NCI-H2029 (cell line): ENCODE data around the gene MSH3.

Source experiments
- DNase-seq: peaks from one replicate; lab custom pipeline; 2025; lab: John Stamatoyannopoulos, UW

The MSH3 gene

GRCh38 chr5:80654391-80655230, at the start of gene MSH3, which contains the start of gene DHFR:
MSH3 (plus strand) TSS chr5:80654652; CDS start chr5:80654728, 76 bp downstream.
DHFR (minus strand) TSS chr5:80654983; CDS start chr5:80654489, 494 bp downstream.
- DNase-seq: peak; percentile 95

GRCh38 chr5:80607343-80607742, 47.1 kb upstream of the MSH3 start:
- DNase-seq: no peak

GRCh38 chr5:80607832-80608231, 46.6 kb upstream of the MSH3 start:
- DNase-seq: no peak

- no peak for DNase-seq
Measured at GRCh38 chr5:80608731-80609130, 45.7 kb upstream of the MSH3 start.

DNA sequence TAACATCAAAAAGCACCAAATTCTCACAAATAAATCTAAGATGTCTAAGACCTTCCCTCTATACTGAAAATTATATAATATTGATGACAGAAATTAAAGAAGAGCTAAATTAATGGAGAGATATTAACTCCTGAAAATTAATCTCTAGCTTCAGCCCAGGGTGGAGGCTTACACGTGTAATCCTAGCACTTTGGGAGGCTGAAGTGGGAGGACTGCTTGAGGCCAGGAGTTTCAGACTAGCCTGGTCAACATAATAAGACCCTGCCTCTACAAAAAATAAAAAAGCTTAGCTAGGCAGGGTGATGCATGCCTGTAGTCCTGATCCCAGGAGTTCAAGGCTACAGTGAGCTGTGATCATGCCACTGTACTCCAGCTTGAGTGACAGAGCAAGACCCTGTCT, 44.8 kb upstream of the MSH3 start:
- DNase-seq: no peak

DNA sequence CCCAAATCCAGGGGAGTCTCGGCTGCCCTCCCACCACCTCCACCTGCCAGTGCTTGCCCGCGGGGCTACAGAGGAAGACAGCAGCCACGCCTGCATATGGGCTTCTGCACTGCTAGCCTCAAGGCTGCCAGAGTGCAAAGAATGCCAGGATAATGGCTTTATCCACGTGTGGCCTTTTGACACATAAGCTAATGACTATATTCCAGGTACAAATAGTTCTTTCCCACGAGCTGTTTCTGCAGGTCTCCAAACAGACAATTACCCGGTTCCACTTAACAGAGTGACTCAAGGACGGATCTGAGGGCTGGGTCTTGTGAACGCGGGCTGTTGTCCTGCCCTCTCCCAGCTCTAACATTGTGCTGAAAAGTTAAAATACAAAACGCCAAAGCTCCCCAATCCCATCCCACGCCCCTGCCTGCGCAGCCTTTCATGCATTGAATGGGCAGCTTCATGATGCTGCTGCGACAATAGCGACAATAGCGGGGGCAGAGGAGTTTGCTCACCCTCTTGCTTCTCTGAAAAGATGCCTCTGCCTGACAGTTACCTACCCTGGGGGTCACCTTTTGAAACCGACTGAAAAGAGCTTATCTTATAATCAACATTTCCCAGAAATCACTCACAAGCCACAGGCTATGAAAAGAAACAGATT, 39.1 kb upstream of the MSH3 start:
- DNase-seq: no peak

- no peak for DNase-seq
Measured at GRCh38 chr5:80618438-80618837, 36.0 kb upstream of the MSH3 start.

- DNase-seq: no peak
Measured at GRCh38 chr5:80619086-80619485, 35.4 kb upstream of the MSH3 start.

GRCh38 chr5:80620211-80620610, 34.2 kb upstream of the MSH3 start:
- no peak for DNase-seq

GRCh38 chr5:80622756-80623155, 31.7 kb upstream of the MSH3 start:
- no peak for DNase-seq

- DNase-seq: peak; percentile 4
Measured at GRCh38 chr5:80623999-80624398, 30.5 kb upstream of the MSH3 start.

GRCh38 chr5:80625230-80625629, 29.2 kb upstream of the MSH3 start:
- no peak for DNase-seq

DNA sequence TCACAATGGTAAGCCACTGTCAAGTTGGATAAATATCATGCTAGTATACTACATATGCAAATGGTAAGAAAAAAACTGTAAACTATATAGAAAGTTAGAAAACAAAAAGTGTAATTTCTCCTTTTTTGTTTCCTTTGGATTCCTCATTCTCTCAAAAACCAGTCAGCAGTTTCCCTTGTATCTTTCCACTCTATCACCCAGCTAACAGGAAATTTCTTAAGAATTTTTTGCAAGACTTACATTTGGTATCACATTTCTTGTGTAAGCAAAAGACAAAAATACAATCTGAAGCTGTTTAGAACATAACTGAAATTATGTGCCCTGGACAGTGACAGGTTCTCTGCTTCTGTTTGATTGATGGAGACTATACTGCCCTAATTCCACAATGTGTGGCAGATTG, 25.2 kb upstream of the MSH3 start:
- no peak for DNase-seq

DNA sequence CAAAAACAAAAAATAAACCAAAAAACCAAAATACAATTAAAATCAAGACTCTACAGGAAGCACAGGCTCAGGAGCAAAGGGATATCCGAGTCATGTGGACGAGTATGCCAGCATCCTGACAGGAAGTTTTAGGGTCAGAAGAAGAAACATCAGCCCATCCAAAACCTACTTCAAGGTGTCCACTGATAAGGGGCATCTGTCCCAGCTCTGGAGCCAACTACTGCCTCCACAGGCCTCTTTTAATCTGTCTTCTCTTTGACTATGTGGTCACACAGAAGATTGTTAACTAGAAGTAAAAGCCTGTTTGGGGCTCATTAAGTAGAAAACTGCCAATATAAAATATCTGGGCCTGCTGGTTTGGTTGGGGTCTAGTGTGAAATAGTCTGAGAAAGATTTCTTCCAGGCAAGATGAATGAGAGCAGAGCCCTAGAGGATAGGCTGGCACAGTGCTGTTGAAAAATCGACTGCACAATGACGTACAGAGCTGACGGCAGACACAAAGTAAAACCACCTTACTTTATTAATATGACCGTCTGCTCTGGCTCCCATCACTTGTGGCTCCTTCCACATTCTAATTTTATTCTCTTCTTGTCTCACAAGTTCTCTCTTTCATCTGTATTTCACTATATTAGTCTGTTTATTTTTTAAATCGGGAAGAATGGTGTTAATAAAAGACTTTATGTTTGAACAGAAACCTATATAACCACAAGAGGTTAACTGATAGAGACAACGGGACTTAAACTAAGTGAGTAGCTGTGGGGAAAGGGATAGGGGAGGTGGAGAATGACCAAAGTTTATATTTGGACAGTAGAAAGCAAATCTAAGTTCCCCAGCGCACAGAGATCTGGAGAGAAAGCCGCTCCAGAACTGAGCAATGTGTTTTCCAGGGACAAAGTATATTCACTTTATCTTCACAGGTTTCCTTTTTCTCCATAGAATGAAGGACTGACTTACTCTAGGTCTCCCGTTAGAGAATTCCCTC, 22.9 kb upstream of the MSH3 start:
- DNase-seq: no peak

DNA sequence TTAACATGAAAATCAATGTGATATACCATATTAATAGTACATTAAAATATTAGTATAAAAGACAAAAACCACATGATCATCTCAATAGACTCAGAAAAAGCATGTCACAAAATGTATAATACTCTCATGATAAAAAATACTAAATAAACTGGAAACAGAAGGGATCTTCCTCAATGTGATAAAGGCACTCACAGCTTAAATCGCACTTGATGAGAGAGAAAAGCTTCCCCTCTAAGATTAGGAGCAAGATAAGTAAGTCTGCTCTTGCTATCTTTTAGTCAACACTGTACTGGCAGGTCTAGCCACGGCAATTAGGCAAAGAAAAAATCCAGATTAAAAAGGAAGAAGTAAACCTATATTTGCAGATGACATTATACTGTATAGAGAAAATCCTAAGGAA, 21.8 kb upstream of the MSH3 start:
- no peak for DNase-seq

GRCh38 chr5:80634193-80634592, 20.3 kb upstream of the MSH3 start:
- DNase-seq: no peak

GRCh38 chr5:80641353-80641752, 13.1 kb upstream of the MSH3 start:
- no peak for DNase-seq

- no peak for DNase-seq
Measured at GRCh38 chr5:80644900-80645299, 9.6 kb upstream of the MSH3 start.

GRCh38 chr5:80646926-80647325, 7.5 kb upstream of the MSH3 start:
- no peak for DNase-seq

DNA sequence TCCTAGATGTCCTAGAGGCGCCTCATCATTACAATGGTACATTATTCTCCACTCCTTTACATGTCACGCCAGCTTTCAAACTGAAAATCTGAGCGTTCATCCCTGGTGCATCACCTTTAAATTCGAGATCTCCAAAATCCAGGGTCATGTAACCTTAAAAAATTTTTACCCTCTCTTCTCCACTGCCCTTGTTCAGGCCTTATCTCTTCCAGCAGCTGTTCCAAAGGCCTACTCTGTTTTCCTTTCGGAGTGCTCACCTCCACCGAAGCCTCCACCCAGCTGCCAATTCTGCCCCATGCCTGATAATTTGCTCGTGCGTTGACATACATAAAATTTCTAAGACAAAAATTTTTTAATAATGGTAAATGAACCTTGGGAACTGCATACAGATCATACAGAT, 950 bp upstream of the MSH3 start:
- DNase-seq: no peak

GRCh38 chr5:80654054-80654390, 430 bp upstream of the MSH3 start:
- no peak for DNase-seq

DNA sequence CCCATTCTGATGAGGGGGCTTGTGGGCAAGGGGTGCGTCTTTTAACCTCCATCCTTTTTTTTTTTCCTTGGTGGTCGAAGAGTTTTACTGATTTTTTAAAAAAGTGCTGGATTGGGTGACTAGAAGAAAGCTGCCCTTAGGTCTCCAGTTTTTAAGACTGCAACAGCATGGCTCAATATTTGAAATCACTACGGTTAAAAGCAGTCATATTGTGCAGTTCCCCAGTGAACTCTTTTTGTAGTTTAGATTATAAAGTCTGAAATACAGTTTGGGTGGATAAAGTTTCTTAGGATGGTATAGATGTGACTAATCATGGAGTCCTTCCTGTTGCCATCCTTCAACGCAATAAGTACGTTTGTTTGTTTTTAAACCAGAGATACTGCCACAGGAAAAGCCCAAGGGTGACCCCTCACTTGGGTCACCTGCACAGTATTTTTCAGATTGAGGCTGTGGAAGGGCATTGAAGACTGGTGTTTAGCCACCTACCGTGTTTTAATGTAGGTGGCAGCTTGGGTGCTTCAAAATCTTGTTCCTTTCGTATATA, 851 bp downstream of the MSH3 start:
- DNase-seq: no peak
